ENCODE measurements around the gene CETP.
"Not testable (repeated sequence)": the region's sequence is repeated elsewhere in the genome, so short reads cannot be mapped to it uniquely, and the experiment has no call there.

Gene CETP

GRCh38 chr16:56984639-56985038 lies 22.9 kb downstream of the CETP start:
- DNase-seq, result no peak

GRCh38 chr16:56985288-56985961 lies 23.7 kb downstream of the CETP start:
- DNase-seq, result no peak

GRCh38 chr16:56985962-56986360 lies 24.2 kb downstream of the CETP start:
- no peak for DNase-seq

- no peak for DNase-seq
Measured at GRCh38 chr16:56986361-56986760, 24.6 kb downstream of the CETP start.

GRCh38 chr16:56986908-56987307 lies 25.2 kb downstream of the CETP start:
- not testable (repeated sequence) for DNase-seq

- no peak for DNase-seq
Measured at GRCh38 chr16:56987692-56988091, 25.9 kb downstream of the CETP start.

GRCh38 chr16:56988161-56988947 lies 26.6 kb downstream of the CETP start:
- no peak for DNase-seq

GRCh38 chr16:56988948-56989945 lies 27.5 kb downstream of the CETP start, which contains the start of gene NLRC5:
Gene NLRC5, plus strand, starts transcription at chr16:56989557. Its CDS starts 31,156 bp downstream, at chr16:57020713.
- peak; percentile 4 for DNase-seq

GRCh38 chr16:56989988-56990387 lies 28.2 kb downstream of the CETP start:
- no peak for DNase-seq

GRCh38 chr16:56990407-56991286 lies 28.9 kb downstream of the CETP start:
- DNase-seq, result no peak

- DNase-seq, result not testable (repeated sequence)
Measured at GRCh38 chr16:56992431-56992830, 30.7 kb downstream of the CETP start.

- DNase-seq, result no peak
Measured at GRCh38 chr16:56993204-56993603, 31.5 kb downstream of the CETP start.

GRCh38 chr16:56994311-56994710 lies 32.6 kb downstream of the CETP start:
- DNase-seq, result no peak

- DNase-seq, result no peak
Measured at GRCh38 chr16:56995136-56995805, 33.5 kb downstream of the CETP start.

- no peak for DNase-seq
Measured at GRCh38 chr16:56997264-56997663, 35.5 kb downstream of the CETP start.

- DNase-seq, result no peak
Measured at GRCh38 chr16:56997931-56998330, 36.2 kb downstream of the CETP start.

- no peak for DNase-seq
Measured at GRCh38 chr16:56998352-56998751, 36.6 kb downstream of the CETP start.

GRCh38 chr16:56998861-56999260 lies 37.1 kb downstream of the CETP start:
- no peak for DNase-seq

- DNase-seq, result no peak
Measured at GRCh38 chr16:56999409-57000270, 37.9 kb downstream of the CETP start.

- no peak for DNase-seq
Measured at GRCh38 chr16:57000271-57001025, 38.7 kb downstream of the CETP start.
